Activated CD4-positive, alpha-beta T cell treated with anti-CD3 and anti-CD28 coated beads for 4 hours (primary cell): ENCODE results near the gene HOOK1.
"Not testable (repeated sequence)": the region's sequence is repeated elsewhere in the genome, so short reads cannot be mapped to it uniquely, and the experiment has no call there.

Experiments
- DNase-seq, 2 donors: peaks; one replicate each; pipeline ENCODE4 v3.0.0-alpha.2; 2020

HOOK1 gene

DNA sequence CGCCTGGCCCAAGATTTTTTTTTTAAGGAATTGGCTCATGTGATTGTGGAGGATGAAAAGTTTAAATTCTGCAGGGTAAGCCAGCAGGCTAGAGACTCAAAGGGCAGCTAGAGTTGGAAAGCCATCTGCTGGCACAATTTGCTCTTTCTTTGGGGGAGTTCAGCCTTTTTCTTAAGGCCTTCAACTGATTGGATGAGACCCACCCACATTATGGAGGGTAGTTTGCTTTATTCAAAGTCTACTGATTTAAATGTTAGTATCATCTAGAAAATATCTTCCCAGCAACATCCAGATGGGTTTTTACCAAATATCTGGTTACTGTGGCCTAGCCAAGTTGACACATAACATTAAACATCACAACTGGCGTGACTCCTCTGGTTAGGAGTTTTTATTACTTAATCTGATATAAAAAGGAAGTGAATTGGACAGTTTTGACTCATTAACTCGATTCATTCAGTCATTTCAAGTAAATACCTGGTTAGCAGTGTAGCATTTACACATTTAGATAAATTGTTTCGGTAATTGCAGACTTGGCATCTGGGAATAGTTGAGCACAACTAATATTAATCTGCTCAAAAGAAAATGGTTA, 12.4 kb downstream of the HOOK1 start:
- DNase-seq: no peak

- no peak for DNase-seq
Observed at GRCh38 chr1:59828160-59828559, 13.4 kb downstream of the HOOK1 start.

DNA sequence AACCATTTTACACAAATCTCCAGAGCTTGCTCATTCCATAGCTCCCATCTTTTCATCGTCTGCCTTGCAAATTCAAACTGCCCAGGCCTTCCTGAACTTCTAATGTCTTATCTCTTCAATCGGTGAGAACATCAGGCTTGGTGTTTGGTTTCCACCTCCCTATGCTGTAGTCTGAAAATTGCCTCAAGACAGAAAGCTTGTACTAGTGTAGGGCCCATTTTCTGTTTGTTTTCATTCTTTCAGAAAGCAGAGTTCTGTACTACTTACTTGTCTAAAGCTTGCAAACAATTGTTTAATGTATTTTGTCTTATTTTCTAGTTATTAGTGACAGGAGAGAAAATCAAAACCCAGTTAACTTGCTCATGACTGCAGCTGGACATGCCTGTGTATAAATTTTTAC, 16.8 kb downstream of the HOOK1 start:
- DNase-seq: no peak

DNA sequence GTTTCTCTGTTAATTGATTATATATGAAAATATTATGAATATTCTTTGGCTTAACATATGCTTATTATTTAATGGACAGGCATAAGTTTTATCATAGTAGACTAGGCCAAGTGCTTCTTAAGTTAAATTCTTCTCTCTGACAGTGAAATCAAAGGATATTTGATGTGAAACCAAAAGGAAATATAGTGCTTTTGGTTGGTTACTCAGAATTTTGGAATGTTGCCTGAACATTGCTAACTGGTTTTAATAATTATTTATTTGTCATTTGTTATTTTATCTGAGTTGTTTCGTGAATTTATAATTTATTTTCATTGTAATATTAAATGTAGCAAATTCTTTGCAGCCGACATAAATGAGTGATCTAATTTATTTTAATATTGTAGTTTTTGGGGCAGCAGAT, 18.3 kb downstream of the HOOK1 start:
- no peak for DNase-seq

DNA sequence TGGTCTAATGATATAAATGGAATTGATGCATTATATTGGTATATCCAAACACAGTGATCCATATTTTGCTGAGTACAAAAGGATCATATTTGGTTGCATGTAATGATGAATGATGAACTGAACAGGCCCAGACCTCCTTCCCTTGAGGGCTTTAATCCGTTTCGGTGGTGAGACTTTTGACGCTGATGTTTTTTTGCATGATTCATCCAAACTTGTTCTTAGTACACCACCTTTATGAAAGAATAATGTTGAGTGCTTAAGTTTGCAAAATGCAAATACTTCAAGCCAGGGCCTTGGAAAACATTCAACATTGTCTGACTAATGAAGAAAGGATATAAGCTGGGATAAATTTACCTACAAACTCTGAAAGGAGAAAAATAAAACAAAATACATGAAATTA, 19.2 kb downstream of the HOOK1 start:
- DNase-seq: no peak

DNA sequence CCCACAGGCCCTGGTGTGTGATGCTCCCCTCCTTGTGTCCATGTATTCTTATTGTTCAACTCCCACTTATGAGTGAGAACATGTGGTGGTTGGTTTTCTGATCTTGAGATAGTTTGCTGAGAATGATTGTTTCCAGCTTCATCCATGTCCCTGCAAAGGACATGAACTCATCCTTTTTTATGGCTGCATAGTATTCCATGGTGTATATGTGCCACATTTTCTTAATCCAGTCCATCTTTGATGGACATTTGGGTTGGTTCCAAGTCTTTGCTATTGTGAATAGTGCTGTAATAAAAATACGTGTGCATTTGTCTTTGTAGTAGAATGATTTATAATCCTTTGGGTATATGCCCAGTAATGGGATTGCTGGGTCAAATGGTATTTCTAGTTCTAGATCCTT, 23.1 kb downstream of the HOOK1 start:
- not testable (repeated sequence) for DNase-seq

DNA sequence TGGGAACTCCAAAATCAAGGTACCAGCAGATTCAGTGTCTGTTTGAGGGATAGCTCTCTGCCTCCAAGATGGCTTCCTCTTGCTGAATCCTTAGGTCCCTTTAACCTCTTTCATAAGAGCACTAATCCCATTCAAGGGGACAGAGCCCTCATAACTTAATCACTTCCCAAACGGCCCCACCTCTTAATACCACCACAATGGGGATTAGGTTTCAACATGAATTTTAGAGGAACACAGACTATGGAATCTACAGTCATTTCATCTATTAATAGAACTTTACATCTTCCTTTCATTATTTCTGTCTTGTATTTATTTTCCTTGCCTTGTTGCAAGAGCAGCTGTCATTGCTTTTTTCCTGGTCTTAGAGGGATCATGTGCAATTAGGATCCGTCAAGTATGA, 30.3 kb downstream of the HOOK1 start:
- DNase-seq: no peak

DNA sequence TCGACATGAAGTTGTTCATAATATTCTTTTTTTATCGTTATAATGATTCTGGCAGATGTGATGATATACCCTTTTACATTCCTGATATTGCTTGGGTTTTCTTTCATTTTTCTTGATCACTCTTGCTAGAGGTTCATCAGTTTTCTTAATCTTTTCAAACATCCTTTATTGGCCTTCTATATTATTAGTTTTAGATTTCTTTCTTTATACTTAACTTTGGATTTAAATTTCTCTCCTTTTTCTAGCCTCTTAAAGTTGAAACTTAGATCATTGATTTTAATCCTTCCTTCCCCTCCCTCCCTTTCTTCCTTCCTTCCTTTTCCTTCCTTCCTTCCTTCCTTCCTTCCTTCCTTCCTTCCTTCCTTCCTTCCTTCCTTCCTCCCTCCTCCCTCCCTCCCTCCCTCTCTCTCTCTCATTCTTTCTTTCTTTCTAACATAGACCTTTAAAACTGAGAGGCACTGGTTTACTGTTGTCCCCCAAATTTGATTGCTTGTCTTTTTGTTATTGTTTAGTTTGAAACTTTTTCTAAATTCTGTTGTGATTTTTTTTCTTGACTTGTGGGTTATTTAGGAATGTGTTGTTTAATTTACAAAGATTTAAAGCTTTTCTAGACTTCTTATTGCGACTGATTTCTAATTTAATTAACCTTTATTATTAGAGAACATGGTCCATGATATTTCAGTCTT, 31.6 kb downstream of the HOOK1 start:
- DNase-seq: no peak

GRCh38 chr1:59846895-59847282, 32.1 kb downstream of the HOOK1 start:
- DNase-seq: no peak

DNA sequence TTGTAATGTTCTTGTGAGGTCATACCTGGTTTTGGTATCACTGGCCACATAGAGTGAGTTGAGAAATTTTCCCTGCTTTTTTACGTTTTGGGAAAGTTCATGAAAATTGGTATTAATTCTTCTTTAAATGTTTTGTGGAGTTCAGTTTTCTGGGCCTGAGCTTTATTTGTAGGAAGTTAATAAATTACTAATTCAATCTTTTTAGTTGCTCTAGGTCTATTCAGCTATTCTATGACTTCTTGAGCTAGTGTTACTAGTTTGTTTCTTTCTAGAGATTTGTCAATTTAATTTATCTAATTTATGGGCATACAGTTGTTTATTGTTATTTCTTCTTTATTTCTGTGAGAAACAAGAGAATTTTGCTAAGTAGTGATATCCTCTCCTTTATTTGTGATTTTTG, 37.4 kb downstream of the HOOK1 start:
- no peak for DNase-seq

- DNase-seq: not testable (repeated sequence)
Observed at GRCh38 chr1:59855297-59855696, 40.5 kb downstream of the HOOK1 start.

DNA sequence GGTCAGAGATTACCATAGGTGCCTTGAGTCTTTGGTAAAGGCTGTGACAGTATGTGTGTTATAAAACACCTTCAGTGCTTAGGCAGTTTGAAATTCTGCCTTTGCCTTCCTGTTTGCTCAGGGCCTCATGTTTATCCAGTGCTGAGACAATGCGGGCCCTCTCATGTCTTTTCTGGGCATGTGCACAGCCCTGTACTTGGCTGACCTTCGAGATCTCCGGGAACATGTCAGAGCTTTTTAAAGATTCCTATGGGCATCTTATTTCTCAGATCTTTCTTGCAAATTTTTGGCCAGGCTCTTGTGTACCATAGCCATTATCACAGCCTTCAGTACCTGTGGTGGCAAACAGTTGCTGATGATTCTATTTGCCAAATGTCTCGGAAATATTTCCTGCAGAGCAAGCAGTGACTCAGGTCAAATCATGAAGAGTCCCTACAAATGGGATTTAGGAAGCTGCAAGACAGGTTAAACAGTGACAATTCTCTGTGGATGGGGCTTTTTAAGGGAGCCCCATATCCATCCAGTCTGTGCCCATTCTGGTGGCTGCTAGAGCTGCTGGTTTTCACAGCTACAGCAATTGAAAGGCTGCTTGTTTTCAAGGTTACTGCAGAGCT, 42.1 kb downstream of the HOOK1 start:
- no peak for DNase-seq

GRCh38 chr1:59857679-59858354, 43.1 kb downstream of the HOOK1 start:
- DNase-seq: no peak

- no peak for DNase-seq
Observed at GRCh38 chr1:59866462-59866861, 51.7 kb downstream of the HOOK1 start.

- DNase-seq: no peak
Observed at GRCh38 chr1:59871746-59872145, 57.0 kb downstream of the HOOK1 start.

DNA sequence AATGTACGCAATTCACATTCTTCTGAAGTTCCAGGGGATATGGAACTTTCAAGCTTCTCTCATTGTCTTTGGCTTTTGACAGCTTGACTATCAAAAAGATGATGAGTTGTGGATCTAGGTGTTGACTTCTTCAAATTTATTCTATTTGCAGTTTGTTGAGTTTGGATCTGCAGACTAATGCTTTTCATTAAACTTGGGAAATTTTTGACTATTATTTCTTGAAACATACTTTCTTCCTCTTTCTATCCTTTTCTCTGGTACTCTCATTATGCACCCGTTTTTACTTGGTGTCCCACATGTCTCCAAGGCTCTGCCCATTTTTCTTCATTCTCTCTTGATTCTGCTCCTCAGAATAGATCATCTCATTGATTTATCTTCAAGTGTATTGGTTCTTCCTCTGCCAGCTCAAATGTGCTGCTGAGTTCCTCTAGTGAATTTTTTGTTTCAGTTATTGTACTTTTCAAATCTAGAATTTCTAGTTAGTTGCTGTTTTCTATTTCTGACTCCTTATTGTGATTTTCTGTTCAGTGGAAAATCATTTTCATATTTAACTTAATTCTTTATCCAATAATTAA, 62.4 kb downstream of the HOOK1 start:
- no peak for DNase-seq

DNA sequence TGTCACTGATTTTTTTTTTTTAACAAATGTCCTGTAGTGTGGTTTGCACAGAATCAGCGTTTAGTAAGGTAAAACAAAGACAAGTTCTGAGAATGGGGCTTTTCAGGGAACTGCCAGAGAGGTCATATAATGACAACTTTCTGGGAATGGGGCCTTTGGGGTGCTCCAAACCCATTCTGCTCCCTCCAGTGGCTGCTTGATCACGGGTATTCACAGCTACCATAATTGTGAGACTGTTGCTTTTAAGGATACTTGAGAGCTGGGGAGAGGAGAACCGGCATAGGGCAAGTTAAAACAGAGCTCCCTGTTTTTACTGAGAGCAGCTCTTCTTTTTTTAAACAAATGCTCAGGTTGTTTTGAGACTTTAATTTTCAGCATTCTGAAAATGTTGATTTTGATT, 63.6 kb downstream of the HOOK1 start:
- no peak for DNase-seq

DNA sequence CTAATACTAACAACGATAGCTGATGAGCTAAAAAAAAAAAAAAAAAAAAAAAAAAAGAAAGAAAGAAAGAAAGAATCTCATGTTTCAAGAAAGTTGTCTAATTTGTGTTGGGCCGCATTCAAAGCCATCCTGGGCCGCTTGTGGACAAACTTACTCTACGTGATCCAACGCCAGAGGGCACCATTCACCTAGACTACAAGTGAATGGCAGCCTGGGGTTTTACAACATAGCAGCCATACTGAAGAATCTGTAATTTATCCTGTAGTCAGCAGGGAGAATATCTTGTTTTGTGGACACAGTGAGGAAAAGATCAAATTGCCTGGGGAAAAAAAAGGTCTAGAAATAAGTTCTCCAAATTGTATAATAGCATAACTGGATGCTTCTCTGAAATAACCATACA, 64.8 kb downstream of the HOOK1 start:
- peak; percentile 32 to 35 for DNase-seq

GRCh38 chr1:59879996-59880505, 65.3 kb downstream of the HOOK1 start:
- DNase-seq: no peak

- DNase-seq: no peak
Observed at GRCh38 chr1:59880735-59881134, 66.0 kb downstream of the HOOK1 start.

GRCh38 chr1:59885160-59885832, 70.5 kb downstream of the HOOK1 start:
- DNase-seq: no peak

GRCh38 chr1:59892841-59893811, 78.4 kb downstream of the HOOK1 start:
- no peak for DNase-seq
